ENCODE measurements around the gene CABP4. TPM values are rescaled to one million over a fixed set of nuclear protein-coding genes. Genes with fewer than 3 reads are reported as not detected.
"Not testable (repeated sequence)": the region's sequence is repeated elsewhere in the genome, so short reads cannot be mapped to it uniquely, and the experiment has no call there.

Gene CABP4
- total RNA-seq, 1 experiment from 2014 or later: not detected

GRCh38 chr11:67472882-67473281, 17.7 kb downstream of the CABP4 start (continued):
- no peak for TF ChIP-seq TCF7L2 (IDR thresholded peaks at IDR 0.05; ENCODE audit: borderline replicate concordance, extremely low read depth, insufficient read depth, insufficient read length)

- H3K9me2 ChIP-seq (ENCODE audit: insufficient read depth); H3K9ac ChIP-seq (ENCODE audit: low read length); H3K79me2 ChIP-seq (ENCODE audit: insufficient read depth, low read length); H3K4me2 ChIP-seq (ENCODE audit: low read length); H3K27ac ChIP-seq (ENCODE audit: low read depth, low read length); H3K27me3 ChIP-seq (ENCODE audit: insufficient read depth, low read length); H2AFZ ChIP-seq (ENCODE audit: low read depth, low read length, poor library complexity, severe bottlenecking); POLR2A ChIA-PET; intact Hi-C loops (cut with micrococcal nuclease); DNase-seq (ENCODE audit: low read depth, low spot score); H3K9me3 ChIP-seq (ENCODE audit: control insufficient read depth in 1 of 2, insufficient read depth in 1 of 2, low read depth in 1 of 2, low read length in 2 of 2); H3K4me1 ChIP-seq (ENCODE audit: control insufficient read depth in 1 of 2, insufficient read depth in 2 of 2, low read length in 2 of 2); H3K36me3 ChIP-seq (ENCODE audit: control insufficient read depth in 1 of 2, insufficient read depth in 2 of 2, low read length in 2 of 2); RAD21 ChIA-PET (ENCODE audit: low non-redundant PET in 1 of 2, low total read pairs in 2 of 2, uncharacterized antibody in 2 of 2, unreplicated experiment in 2 of 2); BruUV-seq (replicated peaks); H4K20me1 ChIP-seq (ENCODE audit: insufficient read depth); H3K4me3 ChIP-seq (replicated peaks in 1 of 2; ENCODE audit: low read depth in 1 of 2, low read length in 2 of 2); ATAC-seq: not testable (repeated sequence)
- CTCF ChIA-PET: interaction anchor here (0.7 kb wide), 1 partner anchor 95 kb away, joined by 3 read pairs; no protein-coding TSS in a partner anchor
Observed at GRCh38 chr11:67476692-67477091, 21.5 kb downstream of the CABP4 start.

- H3K9ac ChIP-seq (ENCODE audit: low read length); H3K4me1 ChIP-seq (ENCODE audit: control insufficient read depth in 1 of 2, insufficient read depth in 2 of 2, low read length in 2 of 2); ATAC-seq; POLR2A ChIA-PET; RAD21 ChIA-PET (ENCODE audit: low non-redundant PET in 1 of 2, low total read pairs in 2 of 2, uncharacterized antibody in 2 of 2, unreplicated experiment in 2 of 2); H3K4me2 ChIP-seq (ENCODE audit: low read length); H3K27ac ChIP-seq (ENCODE audit: low read depth, low read length); BruUV-seq (replicated peaks); H2AFZ ChIP-seq (ENCODE audit: low read depth, low read length, poor library complexity, severe bottlenecking); intact Hi-C loops (cut with micrococcal nuclease); H3K36me3 ChIP-seq (ENCODE audit: control insufficient read depth in 1 of 2, insufficient read depth in 2 of 2, low read length in 2 of 2); H4K20me1 ChIP-seq (ENCODE audit: insufficient read depth); DNase-seq (ENCODE audit: low read depth, low spot score); H3K79me2 ChIP-seq (ENCODE audit: insufficient read depth, low read length); H3K9me2 ChIP-seq (ENCODE audit: insufficient read depth); H3K9me3 ChIP-seq (ENCODE audit: control insufficient read depth in 1 of 2, insufficient read depth in 1 of 2, low read depth in 1 of 2, low read length in 2 of 2); H3K4me3 ChIP-seq (replicated peaks in 1 of 2; ENCODE audit: low read depth in 1 of 2, low read length in 2 of 2); H3K27me3 ChIP-seq (ENCODE audit: insufficient read depth, low read length): not testable (repeated sequence)
- CTCF ChIA-PET: interaction anchor here (0.7 kb wide), 1 partner anchor 96 kb away, joined by 3 read pairs; no protein-coding TSS in a partner anchor
Observed at GRCh38 chr11:67477344-67478050, 22.3 kb downstream of the CABP4 start.

Data from HCT116 (cell line).